ENCODE measurements around the gene ANP32D.

DNA sequence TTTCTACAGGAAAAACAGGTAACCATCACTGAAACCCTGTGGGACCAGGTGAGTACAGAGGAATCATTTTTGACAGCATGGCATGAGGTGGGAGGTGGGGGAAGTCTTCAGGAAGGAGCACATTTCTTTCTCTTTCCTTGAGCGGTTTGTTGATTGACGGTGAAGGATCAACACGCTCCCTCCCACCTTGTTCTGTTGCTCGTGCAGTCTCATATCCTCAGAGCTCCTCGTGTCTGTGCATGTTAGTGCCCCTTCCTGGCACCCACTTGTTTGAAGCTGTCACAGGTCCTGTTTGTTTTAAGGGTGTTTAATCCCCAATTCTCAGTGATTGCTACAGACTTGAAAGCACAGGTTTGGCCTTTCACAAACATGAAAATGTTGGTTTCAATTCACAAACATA is 14.3 kb downstream of the ANP32D start:
- TF ChIP-seq, protein P1, sequence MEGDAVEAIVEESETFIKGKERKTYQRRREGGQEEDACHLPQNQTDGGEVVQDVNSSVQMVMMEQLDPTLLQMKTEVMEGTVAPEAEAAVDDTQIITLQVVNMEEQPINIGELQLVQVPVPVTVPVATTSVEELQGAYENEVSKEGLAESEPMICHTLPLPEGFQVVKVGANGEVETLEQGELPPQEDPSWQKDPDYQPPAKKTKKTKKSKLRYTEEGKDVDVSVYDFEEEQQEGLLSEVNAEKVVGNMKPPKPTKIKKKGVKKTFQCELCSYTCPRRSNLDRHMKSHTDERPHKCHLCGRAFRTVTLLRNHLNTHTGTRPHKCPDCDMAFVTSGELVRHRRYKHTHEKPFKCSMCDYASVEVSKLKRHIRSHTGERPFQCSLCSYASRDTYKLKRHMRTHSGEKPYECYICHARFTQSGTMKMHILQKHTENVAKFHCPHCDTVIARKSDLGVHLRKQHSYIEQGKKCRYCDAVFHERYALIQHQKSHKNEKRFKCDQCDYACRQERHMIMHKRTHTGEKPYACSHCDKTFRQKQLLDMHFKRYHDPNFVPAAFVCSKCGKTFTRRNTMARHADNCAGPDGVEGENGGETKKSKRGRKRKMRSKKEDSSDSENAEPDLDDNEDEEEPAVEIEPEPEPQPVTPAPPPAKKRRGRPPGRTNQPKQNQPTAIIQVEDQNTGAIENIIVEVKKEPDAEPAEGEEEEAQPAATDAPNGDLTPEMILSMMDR (IDR thresholded peaks at IDR 0.05), result no peak
- TF ChIP-seq POLR2A (IDR thresholded peaks at IDR 0.05) (no peak), POLR2AphosphoS5 (IDR thresholded peaks at IDR 0.05) (no peak)
